ENCODE data around the gene LPAR1. TPM values are rescaled to one million over a fixed set of nuclear protein-coding genes. Genes with fewer than 3 reads are reported as not detected.
"Not testable (repeated sequence)": the region's sequence is repeated elsewhere in the genome, so short reads cannot be mapped to it uniquely, and the experiment has no call there.

LPAR1 gene, protein sequence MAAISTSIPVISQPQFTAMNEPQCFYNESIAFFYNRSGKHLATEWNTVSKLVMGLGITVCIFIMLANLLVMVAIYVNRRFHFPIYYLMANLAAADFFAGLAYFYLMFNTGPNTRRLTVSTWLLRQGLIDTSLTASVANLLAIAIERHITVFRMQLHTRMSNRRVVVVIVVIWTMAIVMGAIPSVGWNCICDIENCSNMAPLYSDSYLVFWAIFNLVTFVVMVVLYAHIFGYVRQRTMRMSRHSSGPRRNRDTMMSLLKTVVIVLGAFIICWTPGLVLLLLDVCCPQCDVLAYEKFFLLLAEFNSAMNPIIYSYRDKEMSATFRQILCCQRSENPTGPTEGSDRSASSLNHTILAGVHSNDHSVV
- 42.6 TPM for total RNA-seq
- long read RNA-seq, partial matches to known transcripts = 7 of 57 reads
- long read RNA-seq, other reads (novel, unspliced or antisense) = 50 of 57 reads

DNA sequence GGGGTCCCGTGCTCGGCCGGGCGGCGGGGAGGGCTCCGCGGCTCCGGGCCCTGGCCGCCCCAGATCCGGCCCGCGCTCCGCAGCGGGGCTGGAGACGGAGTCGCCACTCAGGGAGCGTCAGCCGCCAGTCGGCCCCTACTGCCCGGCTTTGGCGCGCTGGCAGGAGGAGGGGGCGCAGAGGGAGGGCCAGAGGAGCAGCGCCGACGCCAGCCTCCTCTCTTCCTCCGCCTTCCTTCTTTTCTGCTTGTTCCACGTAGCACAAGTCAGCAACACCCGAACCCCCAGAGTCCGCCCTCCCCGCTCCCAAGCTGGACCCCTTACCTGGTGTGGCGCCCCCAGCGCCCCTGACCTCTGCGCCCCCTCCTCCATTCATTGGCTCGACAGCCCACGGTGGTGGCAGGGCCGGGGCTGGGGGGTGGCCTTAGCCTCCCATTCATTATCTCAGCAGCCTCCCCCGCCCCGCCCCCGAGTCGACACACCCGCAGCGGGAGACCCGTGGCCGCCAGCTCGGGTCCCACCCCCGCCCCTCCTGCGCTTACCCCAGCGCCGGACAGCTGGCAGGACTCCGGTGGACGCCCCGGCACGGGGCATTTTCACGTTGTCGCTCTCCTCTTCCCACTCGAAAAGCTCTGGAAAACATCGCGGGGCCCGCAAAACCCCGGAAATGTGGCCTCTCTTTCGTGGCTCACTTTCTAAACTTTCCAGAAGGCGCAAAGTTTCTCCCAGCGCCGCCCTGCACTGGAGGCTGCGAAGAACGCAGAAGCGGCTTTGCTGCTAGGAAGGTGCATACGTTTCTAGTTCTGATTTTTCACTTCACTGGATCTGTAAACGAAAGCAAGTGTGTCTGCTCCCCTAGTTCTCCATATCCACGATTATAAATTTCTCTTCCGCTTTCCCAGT lies at the start of gene LPAR1:
LPAR1 (minus strand) TSS at position 140 of the 900 bp plus-strand sequence. CDS start 66,353 bp downstream, outside the sequence.
- no peak for DNase-seq (ENCODE audit: low spot score)

DNA sequence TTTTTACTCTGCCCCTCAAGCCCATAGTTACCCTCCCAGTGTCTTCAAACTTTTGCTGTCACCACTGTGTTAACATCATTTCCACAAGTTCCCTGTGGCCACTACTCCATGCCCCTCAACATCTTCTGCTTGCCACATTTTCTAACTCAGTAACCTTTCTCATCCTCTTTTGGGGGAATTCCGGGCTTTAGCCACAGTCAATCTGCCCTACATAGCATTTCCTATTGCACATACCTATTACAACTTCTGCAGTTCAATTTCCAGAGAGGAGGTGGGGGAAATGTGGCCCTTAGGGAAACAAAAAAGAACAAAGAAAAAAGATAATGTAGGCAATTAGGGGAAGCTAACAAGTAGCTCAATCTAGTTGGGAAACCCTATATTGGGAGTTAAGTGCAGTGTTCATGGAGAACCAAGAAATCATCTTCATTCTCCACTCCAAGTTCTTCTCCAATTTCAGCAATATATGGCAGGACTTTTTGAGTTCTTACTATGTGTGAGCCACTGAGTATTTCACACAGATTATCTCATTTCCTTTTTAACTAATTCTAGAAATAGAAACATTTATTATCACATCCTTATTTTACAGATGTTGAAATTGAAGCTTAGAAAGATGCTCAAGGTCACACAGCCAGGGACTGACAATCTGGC lies 40.2 kb upstream of the LPAR1 start:
- no peak for DNase-seq (ENCODE audit: low spot score)

DNA sequence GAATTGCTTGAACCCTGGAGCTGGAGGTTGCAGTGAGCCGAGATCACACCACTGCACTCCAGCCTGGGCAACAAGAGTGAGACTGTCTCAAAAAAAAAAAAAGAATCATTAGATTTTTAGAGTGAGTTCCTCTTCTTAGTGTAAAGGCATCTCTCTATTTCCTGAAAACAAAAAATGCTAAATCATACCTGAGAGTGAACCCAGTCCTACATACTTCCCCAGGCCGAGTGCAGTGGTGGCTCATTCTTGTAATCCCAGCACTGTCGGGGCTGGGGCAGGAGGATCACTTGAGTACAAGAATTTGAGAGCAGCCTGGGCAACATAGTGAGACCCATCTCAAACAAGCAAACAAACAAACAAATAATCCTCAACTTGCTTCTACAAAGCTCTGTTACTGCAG lies 38.2 kb upstream of the LPAR1 start:
- no peak for DNase-seq (ENCODE audit: low spot score)

DNA sequence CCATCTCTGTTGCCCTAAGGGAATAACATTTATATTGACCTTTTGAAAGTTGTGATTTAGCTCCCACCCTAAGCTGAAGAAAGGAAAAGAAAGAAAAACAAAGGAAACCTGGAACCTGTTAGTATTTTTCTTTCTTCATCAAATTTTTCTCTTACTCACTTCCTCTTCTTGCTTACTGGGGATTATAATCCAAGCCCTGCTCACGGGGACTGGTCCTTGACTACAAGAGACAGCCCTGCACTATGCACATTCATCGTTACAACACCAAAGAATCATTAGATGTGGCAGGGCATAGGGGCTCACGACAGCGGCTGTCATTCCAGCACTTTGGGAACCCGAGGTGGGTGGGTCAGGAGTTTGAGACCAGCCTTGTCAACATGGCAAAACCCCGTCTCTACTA lies 37.8 kb upstream of the LPAR1 start:
- DNase-seq (ENCODE audit: low spot score) = no peak

DNA sequence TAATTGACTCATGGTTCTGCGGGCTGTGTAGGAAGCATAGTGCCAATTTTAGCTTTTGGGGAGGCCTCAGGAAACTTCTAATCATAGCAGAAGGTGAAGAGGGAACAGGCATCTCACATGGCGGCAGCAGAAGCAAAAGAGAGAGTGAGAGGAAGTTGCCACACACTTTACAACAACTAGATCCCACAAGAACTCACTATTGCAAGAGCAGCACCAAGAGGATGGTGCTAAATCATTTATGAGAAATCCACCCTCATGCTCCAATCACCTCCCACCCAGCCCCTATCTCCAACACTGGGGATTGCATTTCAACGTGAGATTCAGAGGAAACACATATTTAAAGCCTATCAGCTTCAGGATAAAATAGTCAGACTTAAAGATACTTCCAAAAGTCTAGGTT lies 36.1 kb upstream of the LPAR1 start:
- no peak for DNase-seq (ENCODE audit: low spot score)

DNA sequence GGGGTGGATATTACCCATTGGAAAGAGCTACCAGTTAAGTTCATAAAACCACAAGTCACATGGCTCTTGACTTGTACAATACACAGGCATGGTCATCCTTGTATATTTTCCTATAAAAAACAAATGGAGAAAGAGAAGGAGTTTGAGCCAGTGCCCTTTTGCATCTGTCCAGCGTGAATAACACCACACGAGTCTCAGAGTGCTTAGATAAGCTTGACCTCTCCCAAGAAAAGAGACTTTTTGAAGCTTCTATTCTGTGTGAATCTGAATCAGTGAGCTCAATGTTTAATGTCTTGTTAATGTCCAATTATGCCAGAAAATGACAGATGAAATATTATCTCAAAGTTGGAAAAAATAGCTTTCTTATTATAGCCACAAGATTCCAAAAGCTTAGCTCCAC lies 30.9 kb upstream of the LPAR1 start:
- DNase-seq (ENCODE audit: low spot score) = no peak

DNA sequence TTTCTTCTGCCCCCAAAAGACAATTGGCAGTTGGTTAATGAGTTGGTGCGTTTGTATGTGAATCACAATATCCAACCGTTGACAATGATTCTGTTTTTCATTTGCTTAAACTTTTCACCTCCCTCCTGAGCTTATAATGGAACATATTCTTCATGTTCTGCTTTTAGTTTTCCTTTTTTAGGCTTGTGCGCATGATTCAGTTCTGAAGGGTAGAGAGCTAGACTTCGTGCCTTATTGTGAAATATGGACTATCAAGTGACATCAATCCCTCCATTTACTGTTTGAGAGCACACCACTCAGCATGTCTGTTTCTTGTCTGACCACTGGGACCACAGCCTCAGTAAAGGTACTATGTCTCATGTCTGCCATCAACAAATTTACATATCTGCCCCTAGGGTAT lies 30.5 kb upstream of the LPAR1 start:
- DNase-seq (ENCODE audit: low spot score) = no peak

DNA sequence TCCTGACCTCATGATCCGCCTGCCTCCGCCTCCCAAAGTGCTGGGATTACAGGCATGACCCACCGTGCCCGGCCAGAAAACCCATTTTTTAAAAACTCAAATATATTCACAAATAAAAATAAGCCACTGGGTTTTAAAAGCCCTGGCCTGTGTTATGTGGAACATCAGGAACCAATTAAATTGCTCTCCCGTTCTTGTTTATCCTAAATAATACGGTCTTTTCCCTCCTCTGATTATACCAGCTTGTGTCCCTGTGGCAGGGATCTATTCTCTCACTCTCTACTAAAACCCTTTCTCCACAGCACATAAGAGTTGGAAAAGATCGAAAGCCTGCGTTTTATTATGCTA lies 30.1 kb upstream of the LPAR1 start:
- DNase-seq (ENCODE audit: low spot score) = no peak

DNA sequence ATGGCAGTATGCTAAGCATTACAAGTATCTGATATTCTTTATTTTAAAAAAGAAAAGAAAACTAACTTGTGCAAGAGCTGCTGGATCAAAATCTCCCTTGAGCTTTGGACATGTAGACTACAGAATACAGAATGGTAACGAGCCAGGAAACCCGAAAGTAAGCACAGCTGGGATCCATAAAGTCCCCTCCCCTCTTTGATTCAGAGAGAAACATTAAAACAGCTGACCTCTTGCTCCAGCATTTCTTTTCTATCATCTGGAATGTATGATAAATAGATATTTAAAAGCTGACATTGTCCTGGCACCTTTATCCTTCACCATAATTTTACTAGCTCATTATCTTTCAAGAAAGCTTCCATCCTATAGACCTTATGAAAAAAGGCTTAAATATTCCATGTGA lies 28.2 kb upstream of the LPAR1 start:
- no peak for DNase-seq (ENCODE audit: low spot score)

DNA sequence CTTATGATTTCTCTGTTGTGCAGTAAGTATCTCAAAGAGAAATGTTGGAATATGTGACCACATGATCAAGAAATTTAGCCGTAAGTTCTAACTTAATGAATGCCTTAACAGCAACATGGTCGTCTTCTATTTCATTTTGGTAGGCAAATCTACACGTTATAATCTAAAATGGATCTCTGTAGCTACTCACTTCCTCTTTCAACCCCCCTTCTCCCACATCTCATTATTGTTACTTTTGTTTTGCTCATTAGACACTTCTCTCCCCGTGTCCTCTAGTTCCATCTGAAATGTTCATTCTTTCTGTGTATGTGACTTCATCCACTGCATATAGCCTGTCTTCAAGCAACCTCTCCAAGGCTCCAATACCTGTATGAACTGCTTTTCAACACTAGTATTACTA lies 27.1 kb upstream of the LPAR1 start:
- DNase-seq (ENCODE audit: low spot score) = no peak

DNA sequence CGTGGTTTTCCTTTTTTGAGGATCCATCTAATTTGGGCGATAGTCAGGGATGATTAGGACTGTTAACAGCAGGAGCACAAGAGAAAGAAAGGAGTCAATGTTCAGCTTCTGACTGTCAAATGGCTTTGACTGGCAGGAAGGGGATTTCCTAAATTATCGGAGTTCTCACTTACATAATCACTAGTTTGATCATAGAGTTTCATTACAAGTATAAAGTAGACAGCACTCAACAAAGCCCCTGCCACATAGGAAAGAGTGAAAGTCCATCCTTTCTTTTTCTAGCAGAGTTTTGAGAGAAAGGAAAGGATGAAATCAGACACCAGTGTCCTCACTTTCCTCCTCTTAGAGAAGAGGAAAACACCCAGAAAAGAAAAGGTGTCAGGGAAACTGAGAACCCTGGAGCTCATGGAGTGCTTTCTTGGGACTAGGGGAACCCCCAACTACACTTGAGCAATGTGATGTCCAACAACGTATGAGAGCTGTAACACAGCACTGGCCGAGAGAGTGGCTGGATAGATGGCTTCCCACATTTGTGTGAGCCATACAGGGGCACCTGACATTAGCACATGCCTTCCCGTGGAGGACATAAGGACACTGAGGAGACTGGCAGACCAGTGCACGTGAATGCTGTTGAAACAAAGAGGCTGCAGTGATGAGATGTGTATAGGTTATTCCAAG lies 26.0 kb upstream of the LPAR1 start:
- no peak for DNase-seq (ENCODE audit: low spot score)

DNA sequence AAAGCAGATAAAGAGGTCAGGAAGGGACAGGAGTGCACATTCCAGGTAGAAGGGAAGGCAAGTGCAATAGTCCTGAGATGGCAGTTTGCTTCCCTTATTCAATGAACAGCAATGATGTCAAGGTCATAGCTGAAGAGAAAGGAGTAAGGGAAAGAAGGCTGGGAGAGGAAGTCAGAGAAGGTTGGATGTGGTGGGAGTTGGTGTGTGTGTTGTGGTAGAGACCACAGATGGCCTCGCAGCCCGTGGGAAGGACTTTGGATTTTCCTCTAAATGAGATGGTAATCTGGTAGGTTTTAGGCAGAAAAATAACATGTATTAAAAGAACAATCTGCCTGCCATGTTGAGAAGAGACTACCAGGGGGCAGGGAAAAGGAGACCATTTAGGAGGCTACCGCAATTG lies 25.1 kb upstream of the LPAR1 start:
- no peak for DNase-seq (ENCODE audit: low spot score)

DNA sequence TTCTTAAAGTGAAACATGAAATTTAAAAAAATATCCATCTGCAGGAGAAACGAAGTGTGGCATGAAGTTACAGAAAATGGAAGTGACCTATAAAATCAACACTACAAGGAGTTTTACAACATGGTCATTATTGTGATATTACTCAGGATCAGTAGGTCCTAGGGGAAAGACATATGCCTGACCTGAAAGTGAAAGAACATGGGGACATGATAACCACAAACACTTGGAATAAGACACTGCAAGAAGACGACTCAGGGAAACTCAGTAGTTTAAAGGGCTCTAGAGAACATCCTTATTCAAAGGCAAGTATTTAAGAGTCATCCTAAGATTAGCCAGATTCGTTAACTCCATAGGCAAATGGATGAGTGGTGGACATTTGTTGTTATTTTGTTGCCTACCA lies 19.9 kb upstream of the LPAR1 start:
- no peak for DNase-seq (ENCODE audit: low spot score)

DNA sequence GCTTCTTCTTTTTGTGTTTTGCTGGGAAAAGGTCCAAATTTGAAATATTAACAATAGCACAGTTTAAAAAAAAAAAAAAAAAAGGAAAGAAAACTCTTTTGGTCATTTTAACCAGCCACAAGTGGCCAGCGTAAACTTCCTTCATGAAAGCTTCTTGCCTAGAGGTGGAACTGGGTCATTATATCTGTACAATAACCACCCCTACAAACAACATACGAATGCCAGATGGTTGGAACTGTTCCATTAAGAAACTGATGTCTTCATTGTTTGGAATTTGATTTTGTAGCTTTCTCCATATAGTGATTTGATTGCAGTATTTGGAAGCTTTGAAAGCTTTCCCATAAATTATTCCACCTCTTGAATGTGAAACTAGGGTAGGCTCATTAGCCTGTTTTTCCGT lies 18.3 kb upstream of the LPAR1 start:
- no peak for DNase-seq (ENCODE audit: low spot score)

DNA sequence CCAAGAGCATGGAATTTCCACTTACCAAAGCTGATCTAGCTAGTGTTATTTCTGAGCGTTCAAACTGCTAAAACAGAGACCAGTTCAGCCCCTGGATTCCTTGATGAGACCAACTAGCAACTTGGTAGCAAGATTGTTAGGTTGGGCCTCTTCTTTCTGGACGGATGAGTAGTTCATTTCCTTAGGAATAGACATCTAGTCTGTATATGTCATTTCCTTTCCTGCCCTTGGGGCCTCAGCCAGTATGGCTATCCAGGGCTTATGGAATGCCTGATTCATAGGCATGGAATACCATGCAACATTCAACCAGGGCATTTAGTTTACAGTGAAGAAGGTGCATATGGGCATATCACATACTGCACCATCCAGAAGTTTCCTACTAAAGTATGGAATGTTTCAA lies 14.5 kb upstream of the LPAR1 start:
- DNase-seq (ENCODE audit: low spot score) = no peak

DNA sequence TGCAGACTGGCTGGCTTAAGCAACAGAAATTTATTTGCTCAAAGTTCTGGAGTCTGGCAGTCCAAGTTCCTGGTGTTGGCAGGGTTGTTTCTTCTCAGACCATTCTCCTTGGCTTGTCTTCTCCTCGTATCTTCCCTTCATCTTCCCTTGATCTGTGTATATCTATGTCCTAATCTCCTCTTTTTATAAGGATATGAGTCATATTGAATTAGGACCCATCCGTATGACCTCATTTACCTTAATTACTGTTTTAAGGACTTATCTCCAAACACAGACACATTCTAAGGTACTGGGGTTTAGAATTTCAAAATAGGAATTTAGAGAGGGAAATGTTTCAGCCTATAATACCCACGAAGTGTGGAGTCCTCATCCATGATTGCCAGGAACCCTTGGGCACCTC lies 13.1 kb upstream of the LPAR1 start:
- DNase-seq (ENCODE audit: low spot score) = no peak

DNA sequence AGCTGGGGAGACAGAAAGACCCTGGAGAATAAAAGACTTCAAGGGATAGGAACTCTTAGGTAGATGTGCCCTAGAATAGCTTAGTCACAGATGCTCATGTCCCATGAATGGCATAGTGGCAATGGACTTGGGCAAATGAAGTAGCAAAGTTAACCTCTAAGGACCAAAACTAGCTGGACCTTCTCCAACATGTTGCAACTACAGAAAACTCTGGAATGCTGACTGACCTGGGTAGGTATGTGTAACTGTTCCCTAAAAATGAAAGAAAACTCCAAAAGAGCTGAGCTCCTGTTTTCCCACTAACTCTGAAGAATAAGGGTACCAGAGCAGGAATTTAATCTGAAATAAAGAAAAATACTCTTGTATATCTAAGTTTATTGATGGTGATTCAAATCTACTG lies 12.5 kb upstream of the LPAR1 start:
- no peak for DNase-seq (ENCODE audit: low spot score)

DNA sequence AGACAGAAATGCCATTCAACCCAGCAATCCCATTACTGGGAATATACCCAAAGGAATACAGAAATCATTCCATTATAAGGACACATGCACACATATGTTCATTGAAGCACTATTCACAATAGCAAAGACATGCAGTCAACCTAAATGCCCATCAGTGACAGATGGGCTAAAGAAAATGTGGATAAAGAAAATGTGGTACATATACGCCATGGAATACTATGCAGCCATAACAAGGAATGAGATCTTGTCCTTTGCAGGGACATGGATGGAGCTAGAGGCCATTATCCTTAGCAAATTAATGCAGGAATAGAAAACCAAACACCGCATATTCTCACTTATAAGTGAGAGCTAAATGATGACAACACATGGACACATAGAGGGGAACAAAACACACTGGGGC lies 9.0 kb upstream of the LPAR1 start:
- DNase-seq (ENCODE audit: low spot score) = not testable (repeated sequence)

DNA sequence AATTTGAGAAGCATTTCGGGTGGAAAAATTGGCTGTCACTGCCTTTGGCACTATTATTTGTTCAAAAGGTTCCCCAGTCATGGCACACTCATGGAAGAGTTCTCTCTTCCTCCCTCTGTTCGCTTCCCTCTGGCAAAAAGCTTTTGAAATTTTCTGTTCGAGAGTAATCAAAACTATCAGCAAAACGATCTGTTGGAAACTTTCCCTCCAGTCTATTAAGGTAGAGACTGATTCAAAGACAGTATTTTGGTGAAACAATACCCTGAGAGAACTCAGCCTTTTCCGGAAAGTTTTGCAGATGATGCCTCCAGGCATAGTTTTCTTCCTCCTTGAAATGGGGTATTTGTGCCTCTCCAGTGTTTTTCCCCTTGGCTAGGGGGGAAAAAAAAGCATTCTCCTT lies 3.6 kb upstream of the LPAR1 start:
- no peak for DNase-seq (ENCODE audit: low spot score)

DNA sequence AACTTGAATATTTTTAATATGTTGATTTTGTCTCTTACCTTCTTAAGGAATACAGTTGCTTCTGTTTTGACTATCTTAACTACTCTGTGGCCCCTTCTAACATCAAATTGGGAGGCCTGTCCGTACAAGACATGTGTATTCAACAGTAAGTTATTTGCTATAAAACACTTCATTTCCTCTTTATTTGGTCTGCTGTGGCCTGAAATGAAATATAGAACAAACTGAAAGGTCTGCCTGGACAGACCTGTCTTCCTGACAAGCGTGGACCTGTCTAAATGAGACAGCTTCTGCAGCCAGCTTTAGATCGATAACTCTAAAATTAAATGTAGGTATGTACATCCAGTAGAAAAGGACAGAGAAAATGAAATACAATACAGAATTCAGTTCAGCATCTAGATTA lies 2.2 kb upstream of the LPAR1 start:
- DNase-seq (ENCODE audit: low spot score) = no peak

DNA sequence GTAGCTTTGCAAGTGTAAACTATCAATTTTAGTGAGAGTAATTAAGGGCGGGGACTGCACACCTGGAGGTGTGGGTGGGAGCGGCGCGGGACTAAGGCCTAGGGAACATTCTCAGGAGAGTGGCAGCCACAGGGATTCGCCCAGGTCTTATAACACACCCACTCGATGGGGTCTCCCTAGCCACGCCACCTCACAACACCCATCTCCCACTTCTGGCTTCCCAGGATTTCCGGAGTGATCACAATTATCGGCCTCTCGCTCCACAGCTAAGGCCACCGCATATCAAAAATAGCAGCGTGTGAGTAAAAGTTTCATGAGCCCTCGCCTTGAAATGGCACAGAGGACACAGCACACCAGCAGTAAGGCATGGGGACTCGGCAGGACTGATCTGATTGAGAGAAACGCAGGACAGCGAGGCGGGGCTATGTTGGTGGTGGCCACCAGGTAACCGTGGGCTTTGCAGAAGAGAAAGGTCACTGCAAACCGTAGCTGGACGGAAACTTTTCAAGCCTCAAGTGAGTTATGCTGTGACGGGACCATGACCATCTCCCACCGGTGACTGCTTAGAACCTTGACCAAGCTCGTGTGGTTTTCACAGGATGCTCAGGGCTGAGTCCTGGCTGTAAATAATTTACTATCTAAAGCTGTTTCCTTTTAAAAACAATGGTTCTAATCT lies 1.1 kb upstream of the LPAR1 start:
- no peak for DNase-seq (ENCODE audit: low spot score)
